Ishikawa (cell line): Measurements from ENCODE around the gene RNASEH2A.

Experiments
- CEBPB ChIP-seq: IDR thresholded peaks from 2 replicates; pipeline ENCODE4 v1.6.1; 2012
- EGR1 ChIP-seq: IDR thresholded peaks from 2 replicates; pipeline ENCODE4 v1.6.1; 2012
- MAX ChIP-seq: IDR thresholded peaks from 2 replicates; pipeline ENCODE4 v1.6.1; 2012
- RAD21 ChIP-seq: IDR thresholded peaks from 2 replicates; pipeline ENCODE4 v1.6.1; 2012; ENCODE audit warnings: low read depth
- TCF12 ChIP-seq: IDR thresholded peaks from 2 replicates; pipeline ENCODE4 v1.6.1; 2012; ENCODE audit warnings: low read depth
- TEAD4 ChIP-seq: IDR thresholded peaks from 2 replicates; pipeline ENCODE4 v1.6.1; 2012

DNA sequence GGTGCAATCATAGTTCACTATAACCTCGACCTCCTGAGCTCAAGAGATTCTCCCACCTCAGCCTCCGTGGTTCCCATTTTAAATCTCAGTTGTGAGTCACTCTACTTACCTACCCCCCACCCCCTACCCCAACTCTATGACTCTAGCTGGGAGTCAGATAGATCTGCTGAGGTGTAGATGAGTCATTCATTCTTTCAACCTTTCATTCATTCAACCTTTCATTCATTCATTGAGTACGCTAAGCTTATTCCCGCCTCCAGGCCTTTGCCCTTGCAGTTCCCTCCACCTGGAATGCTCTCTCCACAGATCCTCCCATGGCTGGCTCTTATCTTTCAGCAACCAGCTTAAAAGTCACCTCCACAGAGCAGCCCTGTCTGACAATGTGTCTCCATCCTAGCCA is 30.8 kb downstream of the RNASEH2A start:
- TF ChIP-seq MAX, result no peak
- TF ChIP-seq RAD21, result no peak
- TF ChIP-seq TCF12, result no peak
- no peak for TF ChIP-seq TEAD4
- no peak for TF ChIP-seq EGR1
- no peak for TF ChIP-seq CEBPB
